HG02870 (cell line): ENCODE data around the gene GPR84.
A peak's percentile ranks its signal among the peaks of the same experiment; 100 is the strongest.

Experiments used
- ATAC-seq: cut with Tn5 transposase; IDR thresholded peaks from one replicate; pipeline ENCODE4 v1.9.1; 2021; ENCODE audit warnings: mild to moderate bottlenecking, moderate library complexity; ENCODE audit not compliant: unreplicated experiment

GPR84 gene

GRCh38 chr12:54375259-54375579 lies 10.9 kb upstream of the GPR84 start:
- no peak for ATAC-seq

GRCh38 chr12:54374562-54375258 lies 10.4 kb upstream of the GPR84 start:
- no peak for ATAC-seq

- no peak for ATAC-seq
Measured at GRCh38 chr12:54373649-54374561, 9.6 kb upstream of the GPR84 start.

GRCh38 chr12:54372113-54372806 lies 8.0 kb upstream of the GPR84 start:
- ATAC-seq: no peak

- no peak for ATAC-seq
Measured at GRCh38 chr12:54371328-54372112, 7.2 kb upstream of the GPR84 start.

- ATAC-seq: no peak
Measured at GRCh38 chr12:54370171-54370730, 6.0 kb upstream of the GPR84 start.

- ATAC-seq: no peak
Measured at GRCh38 chr12:54369597-54370131, 5.4 kb upstream of the GPR84 start.

GRCh38 chr12:54368709-54369596 lies 4.7 kb upstream of the GPR84 start:
- ATAC-seq: peak; percentile 73

GRCh38 chr12:54368025-54368708 lies 3.9 kb upstream of the GPR84 start:
- ATAC-seq: peak; percentile 20

- ATAC-seq: no peak
Measured at GRCh38 chr12:54363618-54364017, 668 bp downstream of the GPR84 start.

- ATAC-seq: no peak
Measured at GRCh38 chr12:54363047-54363446, 1.2 kb downstream of the GPR84 start.

- no peak for ATAC-seq
Measured at GRCh38 chr12:54360717-54361456, 3.4 kb downstream of the GPR84 start.

- ATAC-seq: no peak
Measured at GRCh38 chr12:54359762-54360351, 4.4 kb downstream of the GPR84 start.

GRCh38 chr12:54358945-54359761 lies 5.1 kb downstream of the GPR84 start:
- peak; percentile 98 for ATAC-seq

- ATAC-seq: no peak
Measured at GRCh38 chr12:54358191-54358944, 5.9 kb downstream of the GPR84 start.
